Mesenchymal stem cell (in vitro differentiated cells and primary cell): Measurements from ENCODE around the gene NDUFS6.
A peak's percentile ranks its signal among the peaks of the same experiment; 100 is the strongest.

Experiments used
- DNase-seq: peaks from one replicate; pipeline ENCODE4 v3.0.0-alpha.2; 2013
- H2AFZ ChIP-seq: one replicate; pipeline ENCODE4 v1.6.1; 2013; ENCODE audit warnings: low read depth, mild to moderate bottlenecking, control low read depth, inconsistent platforms, low read length, moderate library complexity
- H2AK5ac ChIP-seq: 2 replicates; pipeline ENCODE4 v1.6.1; 2013; ENCODE audit warnings: low read length, moderate library complexity, mild to moderate bottlenecking, inconsistent platforms; ENCODE audit not compliant: severe bottlenecking
- H2BK120ac ChIP-seq: one replicate; pipeline ENCODE4 v1.6.1; 2013; ENCODE audit warnings: low read depth, mild to moderate bottlenecking, inconsistent platforms, low read length, moderate library complexity
- H2BK12ac ChIP-seq, 2 experiments: one replicate each; pipeline ENCODE4 v1.6.1; 2013; ENCODE audit warnings: inconsistent platforms in 2 of 2, low read length in 2 of 2, mild to moderate bottlenecking in 2 of 2, moderate library complexity in 2 of 2, control low read depth in 1 of 2
- H2BK15ac ChIP-seq: one replicate; pipeline ENCODE4 v1.6.1; 2013; ENCODE audit warnings: mild to moderate bottlenecking, low read depth, inconsistent platforms; ENCODE audit not compliant: poor library complexity, severe bottlenecking
- H2BK5ac ChIP-seq: 2 replicates; pipeline ENCODE4 v1.6.1; 2013; ENCODE audit warnings: low read depth, mild to moderate bottlenecking, low read length, control low read depth, inconsistent platforms; ENCODE audit not compliant: poor library complexity, severe bottlenecking
- H3K14ac ChIP-seq, 2 experiments: one replicate each; pipeline ENCODE4 v1.6.1; 2013; ENCODE audit warnings: inconsistent platforms in 2 of 2, low read length in 2 of 2, control low read depth in 1 of 2, mild to moderate bottlenecking in 1 of 2, moderate library complexity in 1 of 2
- H3K18ac ChIP-seq, 2 experiments: one replicate each; pipeline ENCODE4 v1.6.1; 2013; ENCODE audit warnings: inconsistent platforms in 2 of 2, low read length in 2 of 2, control low read depth in 1 of 2, low read depth in 1 of 2, mild to moderate bottlenecking in 1 of 2
- H3K23ac ChIP-seq, 2 experiments: one replicate each; pipeline ENCODE4 v1.6.1; 2013; ENCODE audit warnings: inconsistent platforms in 2 of 2, low read length in 2 of 2, mild to moderate bottlenecking in 2 of 2, moderate library complexity in 2 of 2, control low read depth in 1 of 2
- H3K27ac ChIP-seq: 2 replicates; pipeline ENCODE4 v1.5.1; 2013; ENCODE audit warnings: mild to moderate bottlenecking, moderate library complexity, low read length, control low read depth, inconsistent platforms; ENCODE audit not compliant: poor library complexity, severe bottlenecking
- H3K27me3 ChIP-seq, 2 experiments: 2 replicates each; pipeline versions ENCODE4 v1.6.1 to v1.7.0; 2013; ENCODE audit warnings: low read length in 2 of 2, mild to moderate bottlenecking in 2 of 2, moderate library complexity in 2 of 2, control low read depth in 1 of 2, inconsistent platforms in 1 of 2; ENCODE audit not compliant: control insufficient read depth in 1 of 2, insufficient read depth in 1 of 2
- H3K36me3 ChIP-seq, 2 experiments: 2 replicates each; pipeline versions ENCODE4 v1.6.1 to v1.7.0; 2013; ENCODE audit warnings: low read length in 2 of 2, control low read depth in 1 of 2, inconsistent platforms in 1 of 2, low read depth in 1 of 2, mild to moderate bottlenecking in 1 of 2; ENCODE audit not compliant: insufficient read depth in 2 of 2, control insufficient read depth in 1 of 2
- H3K4ac ChIP-seq, 2 experiments: one replicate each; pipeline ENCODE4 v1.6.1; 2013; ENCODE audit warnings: inconsistent platforms in 2 of 2, low read length in 2 of 2, mild to moderate bottlenecking in 2 of 2, moderate library complexity in 2 of 2, control low read depth in 1 of 2, low read depth in 1 of 2
- H3K4me1 ChIP-seq: 2 replicates; pipeline ENCODE4 v1.6.1; 2013; ENCODE audit warnings: low read depth, low read length, control low read depth; ENCODE audit not compliant: control insufficient read depth, insufficient read depth
- H3K4me2 ChIP-seq: 2 replicates; pipeline ENCODE4 v1.6.1; 2013; ENCODE audit warnings: low read length, mild to moderate bottlenecking, inconsistent platforms; ENCODE audit not compliant: poor library complexity, severe bottlenecking
- H3K4me3 ChIP-seq, 2 experiments: 2 replicates each; pipeline versions ENCODE4 v1.5.1 to v1.7.0; 2013; ENCODE audit warnings: low read length in 2 of 2, mild to moderate bottlenecking in 2 of 2, control low read depth in 1 of 2, low read depth in 1 of 2; ENCODE audit not compliant: insufficient read depth in 1 of 2
- H3K79me1 ChIP-seq: replicated peaks from 2 replicates; pipeline ENCODE4 v1.6.1; 2013; ENCODE audit warnings: mild to moderate bottlenecking, control low read depth, low read length, inconsistent platforms; ENCODE audit not compliant: poor library complexity, severe bottlenecking
- H3K9ac ChIP-seq: 2 replicates; pipeline ENCODE4 v1.7.0; 2013; ENCODE audit warnings: mild to moderate bottlenecking, low read length, moderate library complexity
- H3K9me3 ChIP-seq: 2 replicates; pipeline ENCODE4 v1.7.0; 2013; ENCODE audit warnings: mild to moderate bottlenecking, low read length; ENCODE audit not compliant: control insufficient read depth
- H4K8ac ChIP-seq: one replicate; pipeline ENCODE4 v1.6.1; 2013; ENCODE audit warnings: inconsistent platforms, mild to moderate bottlenecking, low read length, moderate library complexity
- H4K91ac ChIP-seq: one replicate; pipeline ENCODE4 v1.6.1; 2013; ENCODE audit warnings: mild to moderate bottlenecking, low read length, inconsistent platforms
- WGBS: methylation state at CpG from one replicate; pipeline ENCODE4 v1.1.7; 2013; ENCODE audit warnings: mixed read lengths; 5-methylcytosine and 5-hydroxymethylcytosine counted together

NDUFS6 gene

DNA sequence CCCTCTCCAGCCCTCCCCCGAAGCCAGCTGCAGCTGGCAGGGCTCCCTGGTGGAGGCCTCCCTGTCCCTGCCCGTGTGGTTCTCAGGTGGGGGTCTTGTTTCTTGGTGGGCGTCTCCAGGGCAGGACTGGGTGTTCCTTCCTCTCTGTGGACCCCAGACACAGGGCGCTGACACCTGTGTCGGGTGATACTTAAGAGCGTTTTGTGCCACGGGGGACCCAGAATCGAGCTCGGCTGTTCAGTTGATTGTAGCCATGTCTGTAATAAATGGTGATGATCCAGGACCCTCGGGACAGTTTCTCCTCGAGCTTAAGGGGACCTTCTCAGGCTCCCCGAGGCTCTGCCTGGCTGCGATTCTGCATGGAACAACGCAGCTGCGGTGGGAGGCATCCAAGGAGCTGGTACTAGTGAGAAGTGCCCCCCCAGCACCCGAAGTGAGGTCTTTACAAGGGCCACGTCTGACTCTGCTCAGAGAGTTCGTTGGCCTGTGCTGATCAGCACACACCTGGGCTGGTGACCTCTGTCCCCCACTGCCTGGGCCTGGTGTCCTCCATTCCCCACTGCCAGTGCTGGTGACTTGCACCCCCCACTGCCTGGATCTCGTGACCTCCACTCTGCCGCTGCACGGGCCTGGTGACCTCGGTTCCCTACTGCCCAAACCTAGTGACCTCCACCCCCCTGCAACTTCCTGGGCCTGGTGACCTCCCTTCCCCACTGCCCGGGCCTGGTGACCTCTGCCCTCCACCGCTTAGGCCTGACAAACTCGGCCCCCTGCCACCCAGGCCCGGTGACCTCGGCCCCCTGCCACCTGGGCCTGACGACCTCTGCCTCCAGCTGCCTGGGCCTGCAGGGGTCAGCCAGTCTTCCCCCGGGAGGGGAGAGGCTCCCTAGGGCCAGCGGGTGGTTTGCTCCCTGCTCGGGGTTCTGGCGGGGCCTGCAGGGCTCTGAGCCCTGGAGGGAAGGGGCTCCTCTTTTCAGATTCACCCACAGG, 36.0 kb downstream of the NDUFS6 start:
- H3K36me3 ChIP-seq = no peaks in the 10 kb centered on the region
- no peak overlapping the region for H4K8ac ChIP-seq
- H3K4me2 ChIP-seq = no peak overlapping the region
- H3K4me1 ChIP-seq = peaks cover 6% of the 10 kb centered on the region
- no peak overlapping the region for H3K23ac ChIP-seq
- no peak overlapping the region for H4K91ac ChIP-seq
- peaks cover 30 to 97% of the 10 kb centered on the region in 2 experiments for H3K27me3 ChIP-seq
- DNase-seq = no peak
- H2BK5ac ChIP-seq = no peak overlapping the region
- H3K18ac ChIP-seq = no peak overlapping the region
- H2BK120ac ChIP-seq = no peak overlapping the region
- no peak overlapping the region for H3K4me3 ChIP-seq
- H3K9ac ChIP-seq = no peak overlapping the region
- no peak overlapping the region for H3K4ac ChIP-seq
- no peaks in the 10 kb centered on the region for H3K9me3 ChIP-seq
- H2BK12ac ChIP-seq = no peak overlapping the region
- no peak overlapping the region for H2AFZ ChIP-seq
- H3K14ac ChIP-seq = no peak overlapping the region
- 80% methylated on average over 30 of the region's 32 CpGs for WGBS
- no peak overlapping the region for H2BK15ac ChIP-seq
- no peak overlapping the region for H3K27ac ChIP-seq
- no peak overlapping the region for H2AK5ac ChIP-seq
- no peaks in the 10 kb centered on the region for H3K79me1 ChIP-seq

DNA sequence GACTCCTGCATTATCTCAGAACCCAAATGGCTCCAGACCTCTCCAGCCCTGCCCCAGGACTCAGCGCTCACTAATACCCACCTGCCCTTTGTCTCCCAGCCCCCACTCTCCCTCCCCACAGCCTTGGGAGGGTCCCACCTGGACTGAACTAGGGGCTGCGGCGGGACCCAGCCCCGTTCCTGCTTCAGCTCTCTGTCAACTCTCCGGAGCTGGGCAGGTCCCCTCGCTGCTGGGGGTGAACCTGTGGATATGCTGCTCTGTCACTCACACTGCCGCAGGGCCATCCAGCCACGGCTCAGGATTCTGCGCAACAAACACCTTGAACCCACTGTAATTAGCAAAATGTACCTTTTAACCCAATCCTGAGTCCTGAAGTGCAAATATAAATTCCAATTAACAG, 36.8 kb downstream of the NDUFS6 start:
- Histone ChIP-seq H4K8ac (no peak overlapping the region), H3K9me3 (no peaks in the 10 kb centered on the region), H2BK15ac (no peak overlapping the region), H2BK5ac (no peak overlapping the region), H3K23ac (no peak overlapping the region), H3K14ac (no peak overlapping the region), H3K27me3 (peaks cover 30 to 94% of the 10 kb centered on the region in 2 experiments), H3K79me1 (no peaks in the 10 kb centered on the region), H3K18ac (no peak overlapping the region), H3K9ac (no peak overlapping the region), H4K91ac (no peak overlapping the region), H3K36me3 (no peaks in the 10 kb centered on the region), H3K27ac (no peak overlapping the region), H3K4ac (no peak overlapping the region), H2BK120ac (no peak overlapping the region), H2AFZ (no peak overlapping the region), H2BK12ac (no peak overlapping the region), H3K4me3 (no peak overlapping the region), H3K4me2 (no peak overlapping the region), H2AK5ac (no peak overlapping the region), H3K4me1 (peaks cover 6% of the 10 kb centered on the region)
- 86% methylated on average over 9 of the region's 9 CpGs for WGBS
- DNase-seq = no peak

DNA sequence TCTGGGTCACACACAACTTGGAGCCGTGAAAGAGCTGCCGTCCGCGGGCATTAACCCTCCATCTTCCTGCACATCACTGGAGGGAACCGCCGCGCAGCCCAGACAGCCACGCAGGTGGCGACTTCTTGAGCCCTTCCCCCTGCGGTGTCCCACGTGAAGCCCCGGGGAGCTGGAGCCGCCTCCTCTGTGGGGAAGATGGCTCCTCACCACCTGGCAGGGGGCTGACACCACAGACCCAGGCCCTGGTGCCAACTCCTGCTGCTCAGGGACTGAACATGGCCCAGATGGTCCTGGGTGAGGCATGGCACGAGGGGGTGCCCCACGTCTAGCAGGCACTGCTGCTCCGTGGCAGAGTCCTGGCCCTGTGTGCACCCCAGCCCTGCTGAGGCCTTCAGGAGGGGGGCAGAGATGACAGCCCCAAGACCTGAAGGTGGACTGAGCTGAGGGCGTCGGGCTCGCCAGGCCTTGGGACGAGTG, 38.9 kb downstream of the NDUFS6 start:
- H3K9ac ChIP-seq = no peak overlapping the region
- H2BK5ac ChIP-seq = no peak overlapping the region
- H3K27ac ChIP-seq = no peak overlapping the region
- H2BK120ac ChIP-seq = no peak overlapping the region
- no peak overlapping the region for H4K91ac ChIP-seq
- H2BK15ac ChIP-seq = no peak overlapping the region
- no peak overlapping the region for H2AK5ac ChIP-seq
- H3K27me3 ChIP-seq = peaks cover 18 to 85% of the 10 kb centered on the region in 2 experiments
- no peak overlapping the region for H3K4me2 ChIP-seq
- H2BK12ac ChIP-seq = no peak overlapping the region
- H3K36me3 ChIP-seq = no peaks in the 10 kb centered on the region
- peak overlapping the region in 1 of 2 experiments; percentile 35 for H3K4ac ChIP-seq
- no peak overlapping the region for H3K14ac ChIP-seq
- H2AFZ ChIP-seq = no peak overlapping the region
- peaks cover 6% of the 10 kb centered on the region for H3K4me1 ChIP-seq
- no peaks in the 10 kb centered on the region for H3K9me3 ChIP-seq
- no peak for DNase-seq
- WGBS = 87% methylated on average over 20 of the region's 20 CpGs
- H3K79me1 ChIP-seq = no peaks in the 10 kb centered on the region
- H3K18ac ChIP-seq = no peak overlapping the region
- H4K8ac ChIP-seq = no peak overlapping the region
- H3K4me3 ChIP-seq = no peak overlapping the region
- H3K23ac ChIP-seq = no peak overlapping the region

GRCh38 chr5:1840741-1841521, 39.7 kb downstream of the NDUFS6 start:
- Histone ChIP-seq H3K18ac (no peak overlapping the region), H3K4me3 (no peak overlapping the region), H2AK5ac (no peak overlapping the region), H3K79me1 (no peaks in the 10 kb centered on the region), H3K9ac (no peak overlapping the region), H3K4ac (no peak overlapping the region), H2BK5ac (no peak overlapping the region), H3K27me3 (peaks cover 13 to 82% of the 10 kb centered on the region in 2 experiments), H2BK12ac (no peak overlapping the region), H3K36me3 (no peaks in the 10 kb centered on the region), H4K8ac (no peak overlapping the region), H2AFZ (no peak overlapping the region), H3K23ac (no peak overlapping the region), H3K4me2 (no peak overlapping the region), H3K4me1 (peaks cover 6% of the 10 kb centered on the region), H3K14ac (no peak overlapping the region), H2BK15ac (no peak overlapping the region), H2BK120ac (no peak overlapping the region), H4K91ac (no peak overlapping the region), H3K9me3 (no peaks in the 10 kb centered on the region), H3K27ac (no peak overlapping the region)
- no peak for DNase-seq
- 51% methylated on average over 31 of the region's 31 CpGs for WGBS
